ENCODE data around the gene KIF25. TPM values are rescaled to one million over a fixed set of nuclear protein-coding genes. Genes with fewer than 3 reads are reported as not detected.
"Not testable (repeated sequence)": the region's sequence is repeated elsewhere in the genome, so short reads cannot be mapped to it uniquely, and the experiment has no call there.

The KIF25 gene
- total and polyA plus RNA-seq, 4 donors = 0.05 TPM; not detected in 3

DNA sequence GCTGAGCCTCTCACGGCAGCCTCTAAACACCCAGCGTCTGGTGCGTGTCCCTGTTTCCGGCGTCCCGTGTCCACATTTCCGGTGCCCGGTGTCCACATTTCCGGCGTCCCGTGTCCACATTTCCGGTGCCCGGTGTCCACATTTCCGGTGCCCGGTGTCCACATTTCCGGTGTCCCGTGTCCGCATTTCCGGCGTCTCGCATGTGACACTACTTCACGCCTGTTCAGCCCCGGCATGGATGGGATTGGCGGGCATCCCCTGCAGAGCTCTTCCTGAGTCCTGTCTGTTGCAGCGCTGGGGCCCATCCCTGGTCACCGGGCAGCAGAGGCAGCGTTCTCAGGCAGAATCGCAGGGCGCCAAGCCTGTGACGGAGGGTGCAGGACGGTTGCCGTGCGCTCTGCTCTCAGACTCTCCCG, 78.3 kb downstream of the KIF25 start (continued):
- TF ChIP-seq, protein P1, sequence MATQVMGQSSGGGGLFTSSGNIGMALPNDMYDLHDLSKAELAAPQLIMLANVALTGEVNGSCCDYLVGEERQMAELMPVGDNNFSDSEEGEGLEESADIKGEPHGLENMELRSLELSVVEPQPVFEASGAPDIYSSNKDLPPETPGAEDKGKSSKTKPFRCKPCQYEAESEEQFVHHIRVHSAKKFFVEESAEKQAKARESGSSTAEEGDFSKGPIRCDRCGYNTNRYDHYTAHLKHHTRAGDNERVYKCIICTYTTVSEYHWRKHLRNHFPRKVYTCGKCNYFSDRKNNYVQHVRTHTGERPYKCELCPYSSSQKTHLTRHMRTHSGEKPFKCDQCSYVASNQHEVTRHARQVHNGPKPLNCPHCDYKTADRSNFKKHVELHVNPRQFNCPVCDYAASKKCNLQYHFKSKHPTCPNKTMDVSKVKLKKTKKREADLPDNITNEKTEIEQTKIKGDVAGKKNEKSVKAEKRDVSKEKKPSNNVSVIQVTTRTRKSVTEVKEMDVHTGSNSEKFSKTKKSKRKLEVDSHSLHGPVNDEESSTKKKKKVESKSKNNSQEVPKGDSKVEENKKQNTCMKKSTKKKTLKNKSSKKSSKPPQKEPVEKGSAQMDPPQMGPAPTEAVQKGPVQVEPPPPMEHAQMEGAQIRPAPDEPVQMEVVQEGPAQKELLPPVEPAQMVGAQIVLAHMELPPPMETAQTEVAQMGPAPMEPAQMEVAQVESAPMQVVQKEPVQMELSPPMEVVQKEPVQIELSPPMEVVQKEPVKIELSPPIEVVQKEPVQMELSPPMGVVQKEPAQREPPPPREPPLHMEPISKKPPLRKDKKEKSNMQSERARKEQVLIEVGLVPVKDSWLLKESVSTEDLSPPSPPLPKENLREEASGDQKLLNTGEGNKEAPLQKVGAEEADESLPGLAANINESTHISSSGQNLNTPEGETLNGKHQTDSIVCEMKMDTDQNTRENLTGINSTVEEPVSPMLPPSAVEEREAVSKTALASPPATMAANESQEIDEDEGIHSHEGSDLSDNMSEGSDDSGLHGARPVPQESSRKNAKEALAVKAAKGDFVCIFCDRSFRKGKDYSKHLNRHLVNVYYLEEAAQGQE (IDR thresholded peaks at IDR 0.05) = no peak
- no peak for TF ChIP-seq FOXA2 (IDR thresholded peaks at IDR 0.05)
- no peak for TF ChIP-seq HNF4G (IDR thresholded peaks at IDR 0.05)
- TF ChIP-seq JUND (IDR thresholded peaks at IDR 0.05) = no peak
- no peak for TF ChIP-seq GABPA (IDR thresholded peaks at IDR 0.05 in 1 of 2, conservative IDR thresholded peaks at IDR 0.05 in 1 of 2)
- TF ChIP-seq NR2F2 (IDR thresholded peaks at IDR 0.05) = no peak
- TF ChIP-seq RXRA (IDR thresholded peaks at IDR 0.05) = no peak

DNA sequence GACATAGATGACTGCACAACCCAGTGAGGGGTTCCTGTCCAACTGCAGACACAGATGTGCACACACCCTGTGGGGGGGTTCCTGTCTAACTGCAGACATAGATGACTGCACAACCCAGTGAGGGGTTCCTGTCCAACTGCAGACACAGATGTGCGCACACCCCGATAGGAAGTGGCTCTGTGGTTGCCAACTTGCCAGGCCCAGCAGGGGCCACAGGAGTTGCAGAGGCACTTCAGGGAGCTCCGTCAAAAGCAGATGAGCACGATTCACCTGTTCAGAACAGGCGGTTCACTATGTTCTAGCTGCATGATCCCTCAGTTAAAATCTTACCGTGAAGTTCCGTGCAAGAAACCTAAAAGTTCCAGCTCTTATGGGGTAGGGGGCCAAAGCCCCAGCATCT, 79.9 kb downstream of the KIF25 start:
- not testable (repeated sequence) for DNase-seq (ENCODE audit: low spot score); H3K27me3 ChIP-seq (ENCODE audit: control insufficient read depth in 4 of 4, insufficient read depth in 4 of 4, low read length in 3 of 4); H3K4me3 ChIP-seq (ENCODE audit: low read depth in 1 of 3, low read length in 3 of 3); H3K27ac ChIP-seq (ENCODE audit: low read depth in 1 of 2, low read length in 2 of 2); H3K4me1 ChIP-seq (ENCODE audit: control insufficient read depth in 4 of 4, insufficient read depth in 4 of 4, low read length in 3 of 4); H3K9ac ChIP-seq (ENCODE audit: low read depth in 1 of 2, low read length in 2 of 2); H3K36me3 ChIP-seq (ENCODE audit: control insufficient read depth in 4 of 4, insufficient read depth in 3 of 4, low read depth in 1 of 4, low read length in 3 of 4); H3K9me3 ChIP-seq (ENCODE audit: control insufficient read depth in 4 of 4, low read length in 3 of 4)
- WGBS = 93% methylated on average over 7 of the region's 7 CpGs

DNA sequence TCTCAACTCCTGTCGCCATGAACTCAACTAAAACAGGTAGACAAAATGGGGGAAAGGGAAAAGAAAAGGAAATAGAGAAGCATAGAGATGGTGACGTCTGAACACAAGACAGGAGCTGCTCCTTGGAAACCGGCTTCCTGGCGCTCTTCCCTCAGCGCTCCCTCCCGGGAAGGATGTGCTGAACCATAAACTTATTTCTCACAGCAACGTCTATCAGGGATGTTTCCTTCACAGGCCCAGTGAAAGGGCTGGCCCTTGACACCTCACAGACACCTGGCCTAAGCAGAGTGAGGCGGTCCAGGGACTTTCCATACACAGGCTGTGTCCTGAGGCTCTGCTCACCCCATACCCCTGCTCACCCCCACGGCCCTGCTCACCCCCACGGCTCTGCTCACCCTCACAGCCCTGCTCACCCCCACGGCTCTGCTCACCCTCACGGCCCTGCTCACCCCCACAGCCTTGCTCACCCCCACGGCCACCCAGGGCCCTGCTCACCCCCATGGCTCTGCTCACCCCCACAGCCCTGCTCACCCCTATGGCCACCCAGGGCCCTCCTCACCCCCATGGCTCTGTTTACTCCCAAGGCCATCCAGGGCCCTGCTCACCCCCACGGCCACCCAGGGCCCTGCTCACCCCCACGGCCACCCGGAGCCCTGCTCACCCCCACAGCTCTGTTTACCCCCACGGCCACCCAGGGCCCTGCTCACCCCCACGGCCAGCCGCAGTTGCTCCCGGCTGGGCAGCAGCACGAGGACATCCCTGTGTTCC, 80.9 kb downstream of the KIF25 start:
- 73% methylated on average over 21 of the region's 21 CpGs for WGBS
- Histone ChIP-seq H3K36me3 (ENCODE audit: control insufficient read depth in 4 of 4, insufficient read depth in 3 of 4, low read depth in 1 of 4, low read length in 3 of 4) (no peaks in the 10 kb centered on the region), H3K4me3 (ENCODE audit: low read depth in 1 of 3, low read length in 3 of 3) (no peak overlapping the region), H3K27me3 (ENCODE audit: control insufficient read depth in 4 of 4, insufficient read depth in 4 of 4, low read length in 3 of 4) (no peaks in the 10 kb centered on the region), H3K9me3 (ENCODE audit: control insufficient read depth in 4 of 4, low read length in 3 of 4) (no peaks in the 10 kb centered on the region), H3K4me1 (ENCODE audit: control insufficient read depth in 4 of 4, insufficient read depth in 4 of 4, low read length in 3 of 4) (peaks cover 0 to 10% (median 3%) of the 10 kb centered on the region in 4 donors), H3K9ac (ENCODE audit: low read depth in 1 of 2, low read length in 2 of 2) (no peak overlapping the region), H3K27ac (ENCODE audit: low read depth in 1 of 2, low read length in 2 of 2) (no peak overlapping the region)
- DNase-seq (ENCODE audit: low spot score) = no peak
- TF ChIP-seq SP1 (IDR thresholded peaks at IDR 0.05) (no peak), RAD21 (IDR thresholded peaks at IDR 0.05) (no peak)

DNA sequence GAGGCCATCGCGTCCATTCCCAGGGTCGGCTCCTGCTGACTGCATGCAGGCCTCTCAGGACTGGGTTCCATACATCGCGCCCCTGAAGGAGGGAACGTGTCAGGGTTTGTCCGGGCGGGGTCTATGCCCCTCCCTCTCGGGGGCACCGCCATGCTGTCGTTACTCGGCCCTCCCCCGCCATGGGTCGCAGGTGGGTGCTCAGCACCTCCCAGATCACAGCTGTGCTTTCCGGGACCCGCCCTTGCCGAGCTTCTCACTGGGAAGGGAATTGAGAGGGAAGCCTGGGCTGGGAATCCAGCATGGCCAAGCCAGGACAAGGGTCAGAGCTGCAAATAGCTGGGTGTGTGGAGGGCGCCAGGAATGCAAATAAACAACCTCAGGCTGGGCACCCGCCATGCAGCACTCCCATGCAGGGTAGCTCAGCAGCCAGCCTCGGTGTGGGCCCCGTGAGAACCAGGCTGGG, 81.5 kb downstream of the KIF25 start, which contains the start of gene FRMD1:
FRMD1 (minus strand) TSS at position 270 of the 463 bp plus-strand sequence; CDS start at position 152, 118 bp downstream.
- WGBS = 60% methylated on average over 21 of the region's 21 CpGs
- no peaks in the 10 kb centered on the region for H3K36me3 ChIP-seq (ENCODE audit: control insufficient read depth in 4 of 4, insufficient read depth in 3 of 4, low read depth in 1 of 4, low read length in 3 of 4)
- no peak within 1 kb of the TSS for H3K9ac ChIP-seq (ENCODE audit: low read depth in 1 of 2, low read length in 2 of 2)
- H3K4me1 ChIP-seq (ENCODE audit: control insufficient read depth in 4 of 4, insufficient read depth in 4 of 4, low read length in 3 of 4) = peaks cover 0 to 10% (median 3%) of the 10 kb centered on the region in 4 donors
- H3K27me3 ChIP-seq (ENCODE audit: control insufficient read depth in 4 of 4, insufficient read depth in 4 of 4, low read length in 3 of 4) = no peaks in the 10 kb centered on the region
- no peak within 1 kb of the TSS for H3K4me3 ChIP-seq (ENCODE audit: low read depth in 1 of 3, low read length in 3 of 3)
- H3K27ac ChIP-seq (ENCODE audit: low read depth in 1 of 2, low read length in 2 of 2) = no peak within 1 kb of the TSS
- TF ChIP-seq HNF4A (conservative IDR thresholded peaks at IDR 0.05) (peak in 1 of 2 donors; percentile 49), RXRA (IDR thresholded peaks at IDR 0.05) (no peak)
- H3K9me3 ChIP-seq (ENCODE audit: control insufficient read depth in 4 of 4, low read length in 3 of 4) = no peaks in the 10 kb centered on the region
- DNase-seq (ENCODE audit: low spot score) = no peak
